ENCODE measurements around the gene PDIA2.

Gene PDIA2

DNA sequence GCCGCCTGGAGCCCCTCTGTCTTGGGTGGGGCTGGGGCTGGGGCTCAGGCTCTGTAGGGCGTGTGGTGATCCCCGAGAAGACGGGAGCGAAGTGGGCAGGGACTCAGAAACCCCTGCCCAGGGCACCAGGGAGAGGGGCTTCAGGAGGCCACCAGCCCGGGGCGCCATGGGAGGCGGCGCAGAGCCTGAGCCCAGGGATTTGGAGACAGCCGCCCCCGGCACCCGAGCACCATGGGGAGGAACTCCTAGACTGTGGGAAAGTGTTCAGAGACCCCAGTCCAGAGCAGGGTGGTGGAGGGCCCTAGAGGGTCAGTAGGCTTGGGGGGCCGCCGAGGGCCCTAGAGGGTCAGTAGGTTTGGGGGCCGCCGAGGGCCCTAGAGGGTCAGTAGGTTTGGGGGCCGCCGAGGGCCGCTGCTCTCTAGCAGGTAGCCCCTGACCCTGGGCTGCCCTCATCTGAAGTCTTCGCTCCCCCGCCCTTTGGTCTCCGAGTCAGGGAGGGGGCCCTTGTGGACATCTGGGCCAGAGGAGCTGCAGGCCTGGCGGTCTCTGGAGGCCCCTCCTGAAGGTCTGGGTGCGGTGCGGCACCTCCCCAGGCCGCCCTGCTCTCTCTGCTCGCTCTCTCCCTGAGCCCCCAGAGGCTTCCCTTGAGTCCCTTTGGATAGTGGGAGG, 1.8 kb upstream of the PDIA2 start:
- no peak for DNase-seq

DNA sequence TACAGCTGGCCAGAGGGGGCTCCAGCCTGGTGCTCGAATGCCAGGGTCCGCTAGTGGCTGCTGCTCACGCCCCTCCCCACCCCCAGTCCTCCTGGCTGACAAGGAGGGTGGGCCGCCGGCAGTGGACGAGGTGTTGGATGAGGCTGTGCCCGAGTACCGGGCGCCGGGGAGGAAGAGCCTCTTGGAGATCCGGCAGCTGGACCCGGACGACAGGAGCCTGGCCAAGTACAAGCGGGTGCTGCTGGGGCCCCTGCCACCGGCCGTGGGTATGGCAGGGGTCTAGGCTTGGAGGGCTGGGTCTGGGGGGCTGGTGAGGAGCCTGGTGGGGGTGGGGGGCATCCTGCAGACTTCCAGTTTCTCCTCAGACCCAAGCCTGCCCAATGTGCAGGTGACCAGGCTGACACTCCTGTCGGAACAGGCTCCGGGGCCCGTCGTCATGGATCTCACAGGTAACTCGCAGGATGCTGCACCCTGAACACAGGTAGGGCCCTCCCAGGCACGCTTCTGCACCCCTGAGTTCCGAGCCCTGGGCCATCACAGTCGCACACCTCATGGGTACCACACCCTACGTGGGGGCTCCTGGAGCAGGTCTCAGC, 1.2 kb upstream of the PDIA2 start:
- no peak for DNase-seq

DNA sequence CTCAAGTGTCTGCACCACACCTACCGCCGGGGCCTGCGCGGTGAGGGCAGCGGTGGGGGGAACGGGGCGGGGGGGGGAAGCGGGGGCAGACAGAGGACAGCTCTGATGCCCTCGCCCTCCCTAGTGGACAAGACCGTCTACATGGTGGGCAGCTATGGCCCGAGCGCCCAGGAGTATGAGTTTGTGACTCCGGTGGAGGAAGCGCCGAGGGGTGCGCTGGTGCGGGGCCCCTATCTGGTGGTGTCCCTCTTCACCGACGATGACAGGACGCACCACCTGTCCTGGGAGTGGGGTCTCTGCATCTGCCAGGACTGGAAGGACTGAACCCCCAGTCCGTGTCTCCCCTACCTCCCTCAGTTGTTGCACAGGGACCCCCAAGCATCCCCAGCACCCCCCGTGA, 473 bp upstream of the PDIA2 start:
- DNase-seq, result no peak

DNA sequence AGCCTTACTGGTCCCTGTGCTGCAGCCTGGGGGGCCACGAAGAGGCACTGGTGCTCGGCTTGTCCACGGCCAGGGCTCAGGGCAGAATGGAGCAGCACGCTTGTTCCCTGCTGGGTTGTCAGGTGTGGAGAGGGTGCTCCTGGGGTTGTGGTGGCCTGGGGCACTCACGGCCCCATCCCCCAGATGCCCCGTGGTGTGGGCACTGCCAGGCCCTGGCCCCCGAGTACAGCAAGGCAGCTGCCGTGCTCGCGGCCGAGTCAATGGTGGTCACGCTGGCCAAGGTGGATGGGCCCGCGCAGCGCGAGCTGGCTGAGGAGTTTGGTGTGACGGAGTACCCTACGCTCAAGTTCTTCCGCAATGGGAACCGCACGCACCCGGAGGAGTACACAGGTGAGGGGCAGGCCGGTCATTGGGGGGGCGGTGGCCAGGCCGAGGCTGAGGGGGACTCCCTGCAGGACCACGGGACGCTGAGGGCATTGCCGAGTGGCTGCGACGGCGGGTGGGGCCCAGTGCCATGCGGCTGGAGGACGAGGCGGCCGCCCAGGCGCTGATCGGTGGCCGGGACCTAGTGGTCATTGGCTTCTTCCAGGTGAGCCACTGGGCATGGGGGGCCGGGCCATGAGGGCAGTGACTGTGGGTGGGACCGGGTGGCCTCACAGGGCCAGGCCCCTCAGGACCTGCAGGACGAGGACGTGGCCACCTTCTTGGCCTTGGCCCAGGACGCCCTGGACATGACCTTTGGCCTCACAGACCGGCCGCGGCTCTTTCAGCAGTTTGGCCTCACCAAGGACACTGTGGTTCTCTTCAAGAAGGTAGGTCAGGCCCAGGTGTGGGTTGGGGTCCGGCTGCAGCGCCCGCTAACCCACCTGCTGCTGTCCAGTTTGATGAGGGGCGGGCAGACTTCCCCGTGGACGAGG, 1.5 kb downstream of the PDIA2 start:
- DNase-seq, result no peak

DNA sequence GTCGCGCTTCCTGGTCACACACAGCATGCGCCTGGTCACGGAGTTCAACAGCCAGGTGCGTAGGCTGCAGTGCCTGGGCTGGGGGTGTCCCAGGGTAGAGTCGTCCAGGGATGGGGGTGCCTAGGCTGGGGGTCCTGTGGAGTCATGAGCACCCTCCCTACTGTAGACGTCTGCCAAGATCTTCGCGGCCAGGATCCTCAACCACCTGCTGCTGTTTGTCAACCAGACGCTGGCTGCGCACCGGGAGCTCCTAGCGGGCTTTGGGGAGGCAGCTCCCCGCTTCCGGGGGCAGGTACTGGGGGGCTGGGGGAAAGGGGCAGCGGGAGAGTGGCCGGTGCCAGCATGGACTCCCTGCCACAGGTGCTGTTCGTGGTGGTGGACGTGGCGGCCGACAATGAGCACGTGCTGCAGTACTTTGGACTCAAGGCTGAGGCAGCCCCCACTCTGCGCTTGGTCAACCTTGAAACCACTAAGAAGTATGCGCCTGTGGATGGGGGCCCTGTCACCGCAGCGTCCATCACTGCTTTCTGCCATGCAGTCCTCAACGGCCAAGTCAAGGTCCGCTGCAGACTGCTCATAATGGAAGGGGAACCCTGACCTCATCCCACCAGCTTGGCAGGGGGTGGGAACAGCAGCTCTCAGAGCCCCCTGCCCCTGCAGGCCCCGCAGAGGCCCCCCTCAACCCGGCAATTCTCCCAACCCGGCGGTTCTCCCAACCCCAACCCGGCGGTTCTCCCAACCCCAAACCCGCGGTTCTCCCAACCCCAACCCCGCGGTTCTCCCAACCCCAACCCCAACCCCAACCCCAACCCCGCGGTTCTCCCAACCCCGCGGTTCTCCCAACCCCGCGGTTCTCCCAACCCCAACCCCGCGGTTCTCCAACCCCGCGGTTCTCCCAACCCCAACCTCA, 2.4 kb downstream of the PDIA2 start:
- DNase-seq, result no peak

DNA sequence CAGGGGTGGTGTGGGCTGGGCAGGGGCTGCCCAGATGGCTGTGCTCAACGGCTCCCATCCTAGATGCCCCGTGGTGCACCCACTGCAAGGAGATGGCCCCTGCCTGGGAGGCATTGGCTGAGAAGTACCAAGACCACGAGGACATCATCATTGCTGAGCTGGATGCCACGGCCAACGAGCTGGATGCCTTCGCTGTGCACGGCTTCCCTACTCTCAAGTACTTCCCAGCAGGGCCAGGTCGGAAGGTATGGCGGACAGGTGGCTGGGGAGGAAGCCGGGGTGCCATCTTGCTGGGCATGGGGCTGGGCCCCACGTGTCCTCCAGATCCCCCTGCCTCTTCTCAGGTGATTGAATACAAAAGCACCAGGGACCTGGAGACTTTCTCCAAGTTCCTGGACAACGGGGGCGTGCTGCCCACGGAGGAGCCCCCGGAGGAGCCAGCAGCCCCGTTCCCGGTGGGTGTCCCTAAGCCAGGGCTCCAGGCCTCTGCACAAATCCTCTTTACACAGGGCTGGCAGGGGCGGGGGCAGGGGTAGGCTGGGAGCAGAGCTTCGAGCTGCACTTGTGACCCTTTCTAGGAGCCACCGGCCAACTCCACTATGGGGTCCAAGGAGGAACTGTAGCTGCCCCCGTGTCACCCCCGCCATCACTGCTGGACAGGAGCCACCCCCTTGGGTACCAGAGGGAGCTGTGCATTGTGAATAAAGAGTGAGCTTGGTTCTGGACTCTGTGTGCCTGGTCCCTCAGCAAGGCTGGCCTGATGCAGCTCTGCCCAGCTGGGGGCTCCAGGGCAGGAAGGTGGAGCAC, 3.7 kb downstream of the PDIA2 start:
- DNase-seq, result no peak

DNA sequence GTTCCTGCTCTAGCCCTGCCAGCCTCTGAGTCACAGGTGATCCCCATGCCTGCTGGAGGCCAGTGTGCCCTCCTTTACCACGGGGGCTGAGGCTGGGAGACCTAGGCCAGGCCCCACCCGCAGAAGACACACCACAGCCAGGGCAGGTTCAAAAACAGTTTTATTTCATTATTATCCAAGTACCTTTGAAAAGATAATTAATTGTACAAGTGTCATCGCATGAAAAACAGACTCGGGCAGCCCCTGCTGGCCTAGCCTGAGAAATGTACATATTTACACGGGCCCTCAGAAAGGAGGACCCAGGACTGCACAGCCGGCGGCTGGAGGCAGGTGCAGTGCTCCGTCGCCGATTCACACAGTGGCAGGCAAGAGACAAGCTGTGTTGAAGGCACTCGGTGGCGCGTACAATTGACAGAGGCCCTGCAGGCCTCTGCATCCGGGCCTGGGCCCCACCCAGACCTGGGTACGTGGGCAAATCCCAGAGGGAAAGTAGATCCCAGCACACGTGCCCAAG, 4.4 kb downstream of the PDIA2 start:
- DNase-seq, result no peak

DNA sequence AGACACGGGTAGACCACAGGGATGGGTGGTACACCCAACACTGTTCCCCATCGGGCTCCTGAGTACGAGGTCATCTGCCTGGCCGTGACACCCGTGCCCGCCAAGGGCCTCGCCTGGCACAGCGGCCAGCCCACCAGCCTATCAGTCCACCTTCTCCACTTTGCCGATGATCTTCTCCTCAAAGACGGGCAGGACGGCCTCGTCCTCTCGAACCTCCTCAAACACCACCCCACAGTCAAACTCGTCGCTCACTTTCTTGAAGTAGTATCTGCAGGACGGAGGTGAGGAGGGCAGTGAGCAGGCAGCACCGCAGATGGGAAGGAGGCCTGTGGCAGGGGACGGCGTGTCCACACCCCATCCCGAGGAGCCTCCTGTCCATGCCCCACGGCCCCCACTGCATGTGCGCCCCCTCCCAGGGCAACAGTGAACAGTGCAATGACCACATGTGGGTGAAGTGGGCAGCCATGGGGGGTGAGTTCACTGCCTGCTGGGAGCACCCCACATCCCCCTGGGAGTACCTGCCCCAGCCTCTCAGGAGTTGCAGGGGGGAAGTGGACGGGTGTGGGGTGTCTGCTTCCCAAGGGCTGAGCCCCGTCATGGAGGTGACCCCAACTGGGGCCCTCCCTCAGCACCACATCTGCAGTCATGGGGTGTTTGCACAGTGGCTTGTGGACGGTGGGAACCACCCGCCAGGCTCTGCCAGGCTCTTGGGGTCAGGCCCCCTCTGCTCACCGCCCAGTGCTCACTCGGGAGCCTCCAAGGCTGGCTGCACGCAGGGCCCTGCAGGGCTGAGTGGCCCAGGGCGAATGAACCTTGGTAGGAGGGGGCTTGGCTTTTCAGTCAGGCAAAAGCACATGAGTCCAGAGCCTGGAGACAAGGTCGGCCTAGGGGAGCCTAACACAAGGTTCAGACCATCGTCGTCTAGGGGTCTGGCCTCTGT, 5.3 kb downstream of the PDIA2 start:
- no peak for DNase-seq

DNA sequence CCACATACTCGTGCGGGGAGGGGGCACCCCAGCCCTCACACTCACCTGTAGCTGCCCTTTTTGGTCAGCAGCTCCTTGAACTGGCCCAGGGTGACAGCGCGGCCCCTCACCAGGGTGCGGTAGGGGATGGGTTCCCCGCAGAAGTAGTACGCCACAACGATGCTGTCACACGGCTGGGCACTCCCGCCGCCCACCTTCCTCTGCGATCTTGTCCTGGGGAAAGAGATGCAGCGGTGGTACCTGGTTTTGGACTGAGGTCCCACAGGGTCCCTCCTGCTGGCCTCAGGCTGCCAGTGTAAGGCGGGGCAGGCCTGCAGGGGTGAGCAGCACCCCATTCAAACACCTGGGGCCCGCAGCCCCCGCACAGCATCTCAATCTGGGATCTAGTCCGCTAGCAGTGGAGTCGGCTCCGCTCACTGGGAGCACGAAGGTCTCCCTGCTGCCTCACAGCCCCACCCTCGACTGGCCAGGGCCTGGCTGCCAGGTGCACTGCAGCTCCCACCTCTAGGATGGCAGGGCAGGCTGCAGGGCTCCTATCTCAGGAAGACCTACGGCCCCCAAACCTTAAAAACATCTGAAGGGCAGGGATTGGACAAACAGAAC, 6.5 kb downstream of the PDIA2 start:
- no peak for DNase-seq

DNA sequence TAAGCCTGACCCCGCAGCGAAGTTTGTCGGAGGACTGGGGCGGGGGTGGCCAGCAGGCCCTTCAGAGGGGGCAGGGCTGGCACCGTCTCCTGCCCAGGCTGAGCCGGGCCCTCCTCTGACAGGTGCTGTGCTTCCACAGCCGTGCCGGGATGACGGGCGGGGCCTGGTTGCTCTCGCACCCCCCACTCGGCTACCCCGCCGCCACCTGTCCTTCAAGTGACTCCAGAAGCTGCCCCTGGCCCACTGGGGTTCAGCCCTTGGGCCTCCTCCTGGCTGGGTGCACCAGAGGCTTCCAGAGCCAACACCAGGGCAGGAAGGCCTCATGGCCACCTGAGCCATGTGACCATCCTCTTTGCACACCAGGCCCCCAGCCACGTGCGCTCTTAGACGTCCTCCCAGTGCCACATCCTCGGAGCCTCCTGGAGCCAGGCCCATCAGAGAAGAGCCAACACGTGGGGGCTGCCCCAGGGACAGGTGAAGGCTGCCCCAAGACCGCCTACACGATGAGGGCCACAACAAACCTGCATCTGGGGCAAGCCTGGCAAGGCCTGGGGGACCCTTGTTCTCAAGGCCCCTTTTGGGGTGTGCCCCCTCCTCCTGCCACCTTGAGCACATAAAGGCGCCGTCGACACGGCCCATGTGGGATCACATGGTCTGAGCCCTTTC, 7.2 kb downstream of the PDIA2 start:
- no peak for DNase-seq

DNA sequence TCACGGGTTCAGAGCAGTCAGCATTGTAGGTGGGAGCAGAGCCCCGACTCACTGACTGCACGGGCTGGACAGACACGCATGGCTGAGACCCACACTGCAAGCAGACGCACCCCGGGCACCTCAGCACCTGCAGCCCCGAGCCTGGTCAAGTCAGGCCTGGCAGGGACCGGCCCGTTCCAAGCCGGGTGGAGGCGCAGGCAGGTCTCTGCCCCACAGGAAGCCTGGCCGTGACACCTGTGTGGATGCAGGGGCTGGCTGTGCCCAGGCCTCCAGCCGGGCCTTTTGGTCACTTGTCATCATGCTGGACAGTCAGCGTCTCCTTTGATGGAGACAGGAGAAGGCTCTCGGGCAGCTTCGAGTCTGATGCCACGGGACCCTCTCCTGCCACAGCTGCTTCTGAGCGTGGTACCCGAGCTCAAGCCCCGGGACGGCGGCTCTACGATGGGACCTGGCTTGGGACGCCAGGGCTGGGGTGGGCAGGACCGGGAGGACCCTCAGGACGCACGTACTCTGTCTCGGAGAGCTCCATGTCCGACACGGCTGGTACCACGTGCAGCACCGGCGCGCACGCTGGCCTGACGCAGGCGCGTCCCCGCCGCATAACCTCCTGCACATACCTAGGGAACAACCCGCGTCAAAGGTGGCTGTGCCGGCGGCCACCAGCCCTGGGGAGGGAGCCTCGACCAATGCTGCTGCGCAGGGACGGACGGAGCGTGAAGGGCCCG, 7.9 kb downstream of the PDIA2 start:
- DNase-seq, result no peak

DNA sequence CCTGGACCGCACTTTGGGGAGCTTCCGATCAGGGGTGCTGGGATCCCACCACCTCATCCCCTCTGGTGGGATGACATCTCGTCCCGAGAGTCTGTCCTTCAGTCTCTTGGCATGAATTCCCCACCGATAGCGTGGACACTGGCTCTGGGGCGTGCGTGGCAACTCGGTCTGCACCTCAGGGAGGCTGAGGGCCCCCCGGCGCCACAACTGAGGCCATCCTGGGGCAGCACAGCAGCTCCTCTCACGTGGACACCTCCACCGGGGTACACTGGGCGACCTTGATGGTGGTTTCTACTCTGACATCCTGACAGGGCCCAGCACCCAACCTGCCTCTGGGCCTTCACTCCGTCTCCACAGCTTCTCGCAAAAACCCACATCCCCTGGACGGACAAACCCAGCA, 8.6 kb downstream of the PDIA2 start:
- no peak for DNase-seq

DNA sequence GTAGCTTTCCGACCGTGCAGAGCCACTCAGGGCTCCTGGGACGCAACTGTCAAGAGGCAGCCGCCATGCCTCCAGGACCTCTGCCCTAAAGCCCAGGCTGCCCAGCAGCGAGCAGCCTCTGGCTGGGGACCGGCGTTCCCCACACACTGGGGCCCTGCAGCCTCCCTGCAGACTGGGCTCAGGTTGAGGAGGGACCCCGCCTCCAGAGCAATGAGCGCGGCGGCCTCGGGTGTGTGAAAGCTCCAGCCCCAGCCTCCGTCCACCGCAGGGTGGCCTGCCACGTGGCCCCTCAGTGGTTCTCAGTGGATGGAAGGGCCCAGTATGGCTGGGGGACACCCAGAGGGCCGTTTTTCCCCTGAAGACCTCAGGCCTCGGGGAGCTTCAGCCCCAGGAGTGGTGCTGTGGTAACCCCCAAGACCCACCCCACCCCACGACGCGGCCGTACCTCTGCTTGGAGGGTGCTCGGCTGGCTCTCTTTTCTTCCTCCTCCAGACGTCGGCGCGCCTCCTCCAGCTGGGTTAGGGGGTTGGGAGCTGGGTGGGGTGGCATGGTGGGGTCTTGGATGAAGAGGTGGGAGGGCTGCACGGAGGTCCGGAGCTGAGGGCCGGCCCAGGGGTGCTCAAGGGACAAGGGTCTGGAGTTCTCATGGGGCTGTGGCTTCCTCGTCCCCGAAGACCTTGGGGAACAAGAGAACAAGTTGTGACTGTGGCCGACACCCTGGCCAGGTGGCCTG, 10.2 kb downstream of the PDIA2 start:
- DNase-seq, result no peak

DNA sequence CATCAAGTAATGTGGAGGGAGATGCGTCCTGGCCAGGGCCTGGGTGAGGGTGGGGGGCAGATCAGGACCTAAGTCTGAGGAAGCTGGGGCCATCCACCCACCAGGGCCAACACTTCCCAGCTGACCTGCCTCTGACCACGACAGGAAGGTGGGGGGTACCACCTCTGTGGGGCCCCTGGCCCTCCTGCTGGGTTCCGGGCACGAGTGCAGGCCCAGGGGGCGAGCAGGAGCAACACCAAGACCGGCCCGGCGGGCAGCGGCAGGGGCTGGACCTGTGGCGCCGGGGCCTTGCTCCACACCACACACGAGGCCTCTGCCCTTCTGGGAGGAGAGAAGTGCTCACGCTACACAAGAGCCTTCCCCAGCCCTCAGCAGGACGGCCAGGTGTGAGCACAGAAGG, 13.3 kb downstream of the PDIA2 start:
- DNase-seq, result no peak

DNA sequence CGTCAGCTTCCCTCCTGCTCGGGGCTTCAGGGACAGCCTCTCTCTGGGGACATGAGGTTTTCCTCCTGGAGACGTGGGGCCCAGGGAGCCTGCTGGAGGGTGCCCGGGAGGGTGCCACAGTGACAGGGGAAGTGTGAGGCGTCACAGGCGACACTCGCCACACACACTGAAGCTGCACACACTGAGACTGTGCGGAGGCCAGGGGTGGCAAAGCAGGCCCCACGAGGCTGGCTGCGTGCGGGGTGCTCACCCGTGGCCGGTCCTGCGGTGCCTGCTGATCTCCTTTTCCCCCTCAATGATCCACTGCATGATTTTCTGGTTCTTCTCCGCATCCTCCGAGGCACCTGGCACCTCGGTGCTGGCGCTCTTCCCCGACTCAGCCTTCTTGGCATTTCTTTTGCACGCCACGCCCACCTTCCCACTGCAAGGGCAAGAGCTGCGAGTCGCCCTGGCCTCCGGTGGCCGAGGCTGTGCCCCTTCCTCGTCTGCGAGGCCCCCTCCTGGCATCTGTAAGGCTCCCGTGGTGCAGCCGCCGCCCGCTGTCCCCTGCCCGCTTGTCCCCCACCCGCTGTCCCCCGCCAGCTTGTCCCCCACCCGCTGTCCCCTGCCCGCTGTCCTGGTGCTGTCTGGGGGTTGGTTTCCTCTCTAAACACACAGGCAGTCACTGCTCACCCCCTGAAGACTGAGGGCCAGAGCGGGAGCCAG, 14.0 kb downstream of the PDIA2 start:
- no peak for DNase-seq

DNA sequence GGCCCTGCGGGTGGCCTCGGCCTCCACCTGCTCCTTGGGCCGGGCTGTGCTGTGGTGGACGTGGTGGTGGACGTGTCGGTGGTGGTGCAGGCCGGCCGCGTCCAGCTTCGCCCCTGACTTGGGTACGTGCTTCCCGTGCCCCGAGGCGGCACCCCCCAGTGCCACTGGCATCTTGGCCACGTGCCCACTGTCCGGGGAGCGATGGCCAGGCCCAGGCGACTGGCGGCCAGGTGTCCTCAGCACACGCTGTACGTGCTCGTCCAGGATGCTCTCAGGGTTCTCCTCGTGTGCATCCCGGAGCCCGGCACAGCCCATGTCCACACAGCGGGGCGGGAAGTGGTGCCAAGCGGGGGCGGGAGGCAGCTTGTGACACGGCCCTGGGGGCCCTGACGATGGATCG, 14.9 kb downstream of the PDIA2 start:
- DNase-seq, result no peak

DNA sequence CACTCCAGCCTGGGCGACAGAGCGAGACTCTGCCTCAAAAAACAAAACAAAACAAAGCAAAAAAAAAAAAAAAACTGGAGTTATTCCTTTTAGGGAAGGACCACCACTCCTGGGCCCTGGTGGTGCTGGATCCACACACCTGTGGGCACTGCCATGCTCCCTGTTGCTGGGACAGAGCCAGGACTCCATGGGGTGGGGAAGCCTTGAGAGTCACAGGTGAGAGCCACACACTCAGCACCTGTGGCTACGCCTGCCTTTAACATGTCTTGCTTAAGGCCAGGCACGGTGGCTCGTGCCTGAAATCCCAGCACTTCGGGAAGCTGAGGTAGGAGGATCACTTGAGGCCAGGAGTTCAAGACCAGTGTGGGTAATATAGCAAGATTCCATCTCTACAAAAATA, 18.3 kb downstream of the PDIA2 start:
- DNase-seq, result no peak

DNA sequence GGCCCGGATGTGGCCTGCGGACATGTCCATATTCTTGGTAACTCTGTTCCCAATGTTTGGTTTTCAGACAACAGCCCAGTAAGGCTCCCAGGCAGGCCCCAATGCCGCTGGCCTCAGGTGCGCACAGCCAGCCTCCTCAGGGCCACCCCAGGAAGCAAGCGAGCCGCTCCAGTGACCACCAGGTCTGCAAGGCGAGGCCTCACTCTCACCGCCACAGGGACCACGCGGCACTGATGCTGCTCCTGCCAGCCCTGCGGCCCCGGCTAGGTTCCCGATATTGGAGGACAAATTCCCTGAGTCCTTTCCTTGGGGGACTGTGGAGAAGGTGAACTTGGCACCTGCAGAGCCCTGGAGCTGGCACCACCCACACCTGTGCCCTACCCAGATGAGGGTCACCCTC, 19.0 kb downstream of the PDIA2 start:
- no peak for DNase-seq

All from CD4-positive, alpha-beta T cell treated with Interleukin-6 for 4 hours (primary cell).